Retina (tissue), 1 donor: ENCODE results near the gene FAM241B.

Experiments used
- DNase-seq: peaks from one replicate; pipeline ENCODE4 v3.0.0-alpha.2; 2016

The FAM241B gene

GRCh38 chr10:69629897-69630650 lies at the start of gene FAM241B:
Gene FAM241B (plus strand): TSS chr10:69630247. CDS start chr10:69631744, 1,497 bp downstream.
- peak; percentile 90 for DNase-seq

GRCh38 chr10:69580435-69580834 lies 49.6 kb upstream of the FAM241B start:
- no peak for DNase-seq

GRCh38 chr10:69583106-69583505 lies 46.9 kb upstream of the FAM241B start:
- no peak for DNase-seq

- DNase-seq, result no peak
Observed at GRCh38 chr10:69584624-69585023, 45.4 kb upstream of the FAM241B start.

GRCh38 chr10:69588358-69588757 lies 41.7 kb upstream of the FAM241B start:
- no peak for DNase-seq

GRCh38 chr10:69600761-69601330 lies 29.2 kb upstream of the FAM241B start:
- DNase-seq, result no peak

GRCh38 chr10:69609077-69609476 lies 21.0 kb upstream of the FAM241B start:
- no peak for DNase-seq

GRCh38 chr10:69612760-69613159 lies 17.3 kb upstream of the FAM241B start:
- no peak for DNase-seq

GRCh38 chr10:69614130-69614529 lies 15.9 kb upstream of the FAM241B start:
- no peak for DNase-seq

GRCh38 chr10:69616358-69616757 lies 13.7 kb upstream of the FAM241B start:
- DNase-seq, result no peak

- no peak for DNase-seq
Observed at GRCh38 chr10:69618746-69619145, 11.3 kb upstream of the FAM241B start.

GRCh38 chr10:69619626-69620025 lies 10.4 kb upstream of the FAM241B start:
- no peak for DNase-seq

- no peak for DNase-seq
Observed at GRCh38 chr10:69620625-69621024, 9.4 kb upstream of the FAM241B start.

- no peak for DNase-seq
Observed at GRCh38 chr10:69624245-69624786, 5.7 kb upstream of the FAM241B start.

GRCh38 chr10:69626826-69627225 lies 3.2 kb upstream of the FAM241B start:
- DNase-seq, result no peak

GRCh38 chr10:69628891-69629290 lies 1.2 kb upstream of the FAM241B start:
- no peak for DNase-seq

GRCh38 chr10:69629519-69629896 lies 539 bp upstream of the FAM241B start:
- no peak for DNase-seq

GRCh38 chr10:69630651-69631400 lies 779 bp downstream of the FAM241B start:
- no peak for DNase-seq

GRCh38 chr10:69631566-69631965 lies 1.5 kb downstream of the FAM241B start:
- no peak for DNase-seq

- no peak for DNase-seq
Observed at GRCh38 chr10:69632516-69633199, 2.6 kb downstream of the FAM241B start.

GRCh38 chr10:69633673-69634635 lies 3.9 kb downstream of the FAM241B start:
- no peak for DNase-seq
